ENCODE measurements around the gene LONP2. TPM values are rescaled to one million over a fixed set of nuclear protein-coding genes. Genes with fewer than 3 reads are reported as not detected.
A peak's percentile ranks its signal among the peaks of the same experiment; 100 is the strongest.

LONP2 gene
- total and polyA plus RNA-seq, 10 donors = 20.1 to 75.4 (median 54.1) TPM

DNA sequence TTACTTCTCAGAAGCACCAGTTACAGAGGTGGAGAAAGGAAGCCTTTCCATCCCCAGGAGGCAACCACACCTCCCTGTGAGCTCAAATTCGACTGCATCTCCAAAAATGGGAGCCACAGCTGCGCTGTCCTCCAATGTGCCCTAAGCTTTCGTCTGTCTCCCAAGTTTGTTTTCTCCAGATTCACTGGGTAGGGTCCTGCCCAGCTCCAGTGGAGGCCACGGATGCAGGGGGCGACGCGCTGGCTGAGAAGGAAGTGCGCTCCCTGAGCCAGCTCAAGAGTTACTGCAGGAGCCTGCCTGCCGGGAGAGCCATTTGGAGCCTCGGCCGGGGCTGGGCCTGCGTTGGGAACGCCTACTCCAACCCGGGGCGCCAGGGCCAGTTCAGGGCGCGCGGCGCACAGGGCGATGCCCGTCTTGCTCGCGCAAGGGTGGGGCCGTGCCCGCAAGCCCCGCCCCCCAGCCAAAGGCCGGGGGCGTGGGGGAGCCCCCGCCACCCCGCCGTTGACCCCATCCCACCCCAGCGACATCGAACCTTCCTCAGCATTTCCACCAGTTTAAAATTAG lies 121.6 kb downstream of the LONP2 start:
- Histone ChIP-seq H3K4me3 (peak overlapping the region; percentile 50 to 81 (median 55)), H3K27ac (peak overlapping the region; percentile 78 to 92 (median 89)), H3K27me3 (replicated peaks in 1 of 7) (no peaks in the 10 kb centered on the region), H3K36me3 (peaks cover 0 to 23% (median 0%) of the 10 kb centered on the region in 6 donors), H3K9me3 (no peaks in the 10 kb centered on the region), H3K4me1 (peaks cover 14 to 79% (median 29%) of the 10 kb centered on the region in 6 donors)
- intact Hi-C loops (cut with DNase I; ENCODE audit: low total_unique reads) = loop anchor here (5.0 kb wide), 1 partner anchor 247 kb away; the partner anchor contains the start of gene N4BP1
- WGBS, 5 donors = 5 to 8% (median 6%) methylated on average over 11 to 33 of the region's 33 CpGs
- TF ChIP-seq, protein P1, sequence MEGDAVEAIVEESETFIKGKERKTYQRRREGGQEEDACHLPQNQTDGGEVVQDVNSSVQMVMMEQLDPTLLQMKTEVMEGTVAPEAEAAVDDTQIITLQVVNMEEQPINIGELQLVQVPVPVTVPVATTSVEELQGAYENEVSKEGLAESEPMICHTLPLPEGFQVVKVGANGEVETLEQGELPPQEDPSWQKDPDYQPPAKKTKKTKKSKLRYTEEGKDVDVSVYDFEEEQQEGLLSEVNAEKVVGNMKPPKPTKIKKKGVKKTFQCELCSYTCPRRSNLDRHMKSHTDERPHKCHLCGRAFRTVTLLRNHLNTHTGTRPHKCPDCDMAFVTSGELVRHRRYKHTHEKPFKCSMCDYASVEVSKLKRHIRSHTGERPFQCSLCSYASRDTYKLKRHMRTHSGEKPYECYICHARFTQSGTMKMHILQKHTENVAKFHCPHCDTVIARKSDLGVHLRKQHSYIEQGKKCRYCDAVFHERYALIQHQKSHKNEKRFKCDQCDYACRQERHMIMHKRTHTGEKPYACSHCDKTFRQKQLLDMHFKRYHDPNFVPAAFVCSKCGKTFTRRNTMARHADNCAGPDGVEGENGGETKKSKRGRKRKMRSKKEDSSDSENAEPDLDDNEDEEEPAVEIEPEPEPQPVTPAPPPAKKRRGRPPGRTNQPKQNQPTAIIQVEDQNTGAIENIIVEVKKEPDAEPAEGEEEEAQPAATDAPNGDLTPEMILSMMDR (IDR thresholded peaks at IDR 0.05 in 8 of 11, conservative IDR thresholded peaks at IDR 0.05 in 3 of 11) = peak in 1 of 11 experiments; percentile 10
- TF ChIP-seq POLR2A (IDR thresholded peaks at IDR 0.05) (peak in 1 of 3 donors; percentile 63), POLR2AphosphoS5 (IDR thresholded peaks at IDR 0.05) (peak; percentile 81 to 91 (median 88))
- peak; percentile 97 for DNase-seq

GRCh38 chr16:48366165-48367093 lies 122.3 kb downstream of the LONP2 start:
- intact Hi-C loops (cut with DNase I; ENCODE audit: low total_unique reads) = loop anchor here (5.0 kb wide), 1 partner anchor 246 kb away; the partner anchor contains the start of gene N4BP1
- H3K9me3 ChIP-seq = no peaks in the 10 kb centered on the region
- H3K4me1 ChIP-seq = peaks cover 18 to 79% (median 33%) of the 10 kb centered on the region in 6 donors

DNA sequence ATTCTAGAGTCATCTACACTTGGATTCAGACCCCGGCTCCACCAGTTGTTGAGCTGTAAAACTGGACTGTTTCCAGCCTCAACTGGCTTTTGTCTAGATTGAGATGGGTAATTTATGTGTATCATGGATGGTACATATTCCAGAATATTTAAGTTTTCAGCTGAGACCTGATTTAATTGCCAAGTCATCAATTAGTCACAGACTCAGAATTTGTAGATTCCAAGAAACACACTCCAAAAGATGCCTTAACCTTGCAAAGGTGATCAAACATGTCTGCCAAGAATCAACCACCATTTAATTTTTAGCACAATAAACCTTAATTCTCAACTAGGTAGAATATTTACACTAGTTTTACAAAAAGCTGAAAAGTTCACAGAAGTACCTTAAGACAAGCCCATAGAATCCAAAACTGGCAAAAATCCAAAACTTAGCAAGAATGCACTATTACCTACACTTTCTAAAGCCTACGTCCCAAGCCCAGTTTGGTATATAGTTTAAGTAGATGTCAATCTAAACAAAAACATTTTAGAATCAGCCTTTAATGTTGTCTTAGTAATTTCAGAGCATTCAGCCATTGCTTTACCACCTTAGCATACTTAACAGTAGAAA lies 123.4 kb downstream of the LONP2 start:
- TF ChIP-seq POLR2A (IDR thresholded peaks at IDR 0.05) (no peak), POLR2AphosphoS5 (IDR thresholded peaks at IDR 0.05) (no peak)
- TF ChIP-seq, protein P1 (IDR thresholded peaks at IDR 0.05 in 8 of 11, conservative IDR thresholded peaks at IDR 0.05 in 3 of 11) = no peak
- H3K27ac ChIP-seq = peak overlapping the region in 2 of 8 donors; percentile 89 to 91
- no peaks in the 10 kb centered on the region for H3K27me3 ChIP-seq (replicated peaks in 1 of 7)
- WGBS, 5 donors = 60 to 93% (median 87%) methylated on average over 2 of the region's 2 CpGs
- H3K4me3 ChIP-seq = no peak overlapping the region
- intact Hi-C loops (cut with DNase I; ENCODE audit: low total_unique reads) = loop anchor here (5.0 kb wide), 1 partner anchor 245 kb away; the partner anchor contains the start of gene N4BP1
- no peaks in the 10 kb centered on the region for H3K9me3 ChIP-seq
- peaks cover 0 to 4% (median 0%) of the 10 kb centered on the region in 6 donors for H3K36me3 ChIP-seq
- H3K4me1 ChIP-seq = peaks cover 18 to 82% (median 42%) of the 10 kb centered on the region in 6 donors
- DNase-seq = no peak

More at GRCh38 chr16:48366165-48367093, 122.3 kb downstream of the LONP2 start:
- peak overlapping the region; percentile 50 to 81 (median 55) for H3K4me3 ChIP-seq
- no peak for DNase-seq
- peaks cover 0 to 16% (median 0%) of the 10 kb centered on the region in 6 donors for H3K36me3 ChIP-seq
- H3K27ac ChIP-seq = peak overlapping the region; percentile 78 to 92 (median 89)
- no peaks in the 10 kb centered on the region for H3K27me3 ChIP-seq (replicated peaks in 1 of 7)
- TF ChIP-seq POLR2A (IDR thresholded peaks at IDR 0.05) (no peak), POLR2AphosphoS5 (IDR thresholded peaks at IDR 0.05) (peak in 1 of 3 donors; percentile 54)
- TF ChIP-seq, protein P1 (IDR thresholded peaks at IDR 0.05 in 8 of 11, conservative IDR thresholded peaks at IDR 0.05 in 3 of 11) = no peak
- WGBS, 5 donors = 12 to 15% (median 14%) methylated on average over 21 of the region's 21 CpGs

Measured in spleen (tissue), 11 donors.